MM.1S (cell line): ENCODE data around the gene CCDC18.

Source experiments
- EZH2 ChIP-seq: fragments of 300-600 bp; sonication (generic); optimal IDR thresholded peaks from 2 replicates; pipeline ENCODE3; 2017; ENCODE audit warnings: low read depth, mild to moderate bottlenecking, antibody characterized with exemption, low read length, mixed read lengths
- EZH2phosphoT487 ChIP-seq: fragments of 300-600 bp; sonication (generic); IDR thresholded peaks from 2 replicates; pipeline ENCODE4 v1.6.1; 2018; ENCODE audit warnings: antibody characterized with exemption, low read length

GRCh38 chr1:93252598-93252997 lies 72.1 kb downstream of the CCDC18 start:
- TF ChIP-seq EZH2 (no peak), EZH2phosphoT487 (no peak)
